HFFc6 (cell line): ENCODE data around the gene DLG2. TPM values are rescaled to one million over a fixed set of nuclear protein-coding genes. Genes with fewer than 3 reads are reported as not detected.

ENCODE experiments used
- DNase-seq: peaks from one replicate; pipeline ENCODE4 v3.0.0-alpha.2; 2018
- H3K27ac Mint-ChIP-seq: 2 replicates; pipeline ENCODE4 v1.8.0; 2020; ENCODE audit warnings: mild to moderate bottlenecking, mixed read lengths
- H3K27me3 Mint-ChIP-seq: 2 replicates; pipeline ENCODE4 v1.8.0; 2021; ENCODE audit warnings: mild to moderate bottlenecking, moderate library complexity, mixed read lengths; ENCODE audit not compliant: insufficient read depth
- H3K36me3 Mint-ChIP-seq: 2 replicates; pipeline ENCODE4 v1.8.0; 2021; ENCODE audit warnings: low read depth, mixed read lengths
- H3K4me1 Mint-ChIP-seq: 2 replicates; pipeline ENCODE4 v1.8.0; 2020; ENCODE audit warnings: low read depth, mixed read lengths
- H3K4me3 Mint-ChIP-seq: 2 replicates; pipeline ENCODE4 v1.8.0; 2020; ENCODE audit warnings: mild to moderate bottlenecking, moderate library complexity, mixed read lengths
- H3K9me3 Mint-ChIP-seq: 2 replicates; pipeline ENCODE4 v1.8.0; 2020; ENCODE audit warnings: mild to moderate bottlenecking, mixed read lengths
- total RNA-seq, 6 experiments: library from RNA; stranded (reverse); fragmentation: NEBNext Ultra II Directional; extraction: Animal tissue kit (Norgen Biotek cat#: 25700); gene quantifications; 2 replicates in 1 of 6; 3 replicates in 5 of 6; pipeline ENCODE4 v1.2.3, GENCODE V29; 2021
- TF ChIP-seq, protein P1 (sequence below): fragments of 200-600 bp; sonication (generic); IDR thresholded peaks from 2 replicates; pipeline ENCODE4 v1.5.0; 2021; ENCODE audit warnings: antibody characterized with exemption, mild to moderate bottlenecking

The DLG2 gene
- total RNA-seq, 6 experiments from 2014 or later, result 0.39 to 1.00 (median 0.80) TPM; not detected in 1

- no peaks in the 10 kb centered on the region; the same call in 1 of the 2 replicates for H3K9me3 Mint-ChIP-seq
- no peak overlapping the region for H3K27ac Mint-ChIP-seq
- DNase-seq, result no peak
- TF ChIP-seq, protein P1, sequence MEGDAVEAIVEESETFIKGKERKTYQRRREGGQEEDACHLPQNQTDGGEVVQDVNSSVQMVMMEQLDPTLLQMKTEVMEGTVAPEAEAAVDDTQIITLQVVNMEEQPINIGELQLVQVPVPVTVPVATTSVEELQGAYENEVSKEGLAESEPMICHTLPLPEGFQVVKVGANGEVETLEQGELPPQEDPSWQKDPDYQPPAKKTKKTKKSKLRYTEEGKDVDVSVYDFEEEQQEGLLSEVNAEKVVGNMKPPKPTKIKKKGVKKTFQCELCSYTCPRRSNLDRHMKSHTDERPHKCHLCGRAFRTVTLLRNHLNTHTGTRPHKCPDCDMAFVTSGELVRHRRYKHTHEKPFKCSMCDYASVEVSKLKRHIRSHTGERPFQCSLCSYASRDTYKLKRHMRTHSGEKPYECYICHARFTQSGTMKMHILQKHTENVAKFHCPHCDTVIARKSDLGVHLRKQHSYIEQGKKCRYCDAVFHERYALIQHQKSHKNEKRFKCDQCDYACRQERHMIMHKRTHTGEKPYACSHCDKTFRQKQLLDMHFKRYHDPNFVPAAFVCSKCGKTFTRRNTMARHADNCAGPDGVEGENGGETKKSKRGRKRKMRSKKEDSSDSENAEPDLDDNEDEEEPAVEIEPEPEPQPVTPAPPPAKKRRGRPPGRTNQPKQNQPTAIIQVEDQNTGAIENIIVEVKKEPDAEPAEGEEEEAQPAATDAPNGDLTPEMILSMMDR, result no peak
- H3K4me3 Mint-ChIP-seq, result no peak overlapping the region
- no peaks in the 10 kb centered on the region for H3K27me3 Mint-ChIP-seq
- peaks cover 13% of the 10 kb centered on the region; the same call in 1 of the 2 replicates for H3K4me1 Mint-ChIP-seq
- no peaks in the 10 kb centered on the region for H3K36me3 Mint-ChIP-seq
These were observed 721.7 kb downstream of the DLG2 start for GRCh38 chr11:84905411-84905810.

DNA sequence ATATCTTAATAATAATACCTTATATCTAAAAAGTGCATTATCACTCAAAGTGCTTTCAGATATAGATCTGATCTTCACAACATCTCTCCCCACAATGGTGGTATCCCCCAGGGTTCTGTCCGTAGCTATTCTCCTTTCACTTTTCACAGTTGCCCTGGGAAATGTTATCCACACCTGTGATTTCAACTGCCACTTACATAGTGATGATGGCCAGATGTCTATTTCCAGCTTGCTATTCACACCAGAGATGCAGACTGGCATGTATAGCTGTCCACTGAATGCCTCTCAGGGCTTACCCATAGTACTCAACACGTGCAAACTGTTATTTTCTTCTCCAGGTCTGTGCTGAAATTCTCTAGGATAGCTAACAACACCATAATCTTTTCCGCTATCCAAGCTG, 724.7 kb downstream of the DLG2 start:
- no peak overlapping the region for H3K4me3 Mint-ChIP-seq
- no peaks in the 10 kb centered on the region; the same call in 1 of the 2 replicates for H3K9me3 Mint-ChIP-seq
- H3K27me3 Mint-ChIP-seq, result no peaks in the 10 kb centered on the region
- no peak overlapping the region for H3K27ac Mint-ChIP-seq
- TF ChIP-seq, protein P1, result no peak
- no peaks in the 10 kb centered on the region for H3K36me3 Mint-ChIP-seq
- DNase-seq, result no peak
- peaks cover 13% of the 10 kb centered on the region; the same call in 1 of the 2 replicates for H3K4me1 Mint-ChIP-seq

DNA sequence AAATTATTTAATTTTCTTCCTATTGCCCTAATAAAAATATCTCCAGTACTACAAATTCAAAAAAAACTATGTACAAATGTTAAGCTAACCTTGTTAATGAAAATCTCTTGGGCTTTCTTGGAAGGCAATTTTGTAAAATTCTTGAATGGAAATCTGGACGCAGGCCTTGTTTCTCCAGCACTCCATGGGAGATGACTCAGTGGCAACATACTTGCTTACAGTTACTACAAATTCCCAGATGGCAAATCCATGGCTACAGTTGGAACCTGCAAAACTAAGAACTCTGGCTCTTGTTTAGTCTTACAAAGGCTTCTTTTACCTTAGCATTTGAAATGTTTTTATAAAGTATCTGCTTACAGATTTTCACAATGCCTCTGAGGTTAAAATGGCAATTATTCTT, 725.2 kb downstream of the DLG2 start:
- Mint-ChIP-seq H3K36me3 (no peaks in the 10 kb centered on the region), H3K9me3 (no peaks in the 10 kb centered on the region; the same call in 1 of the 2 replicates), H3K4me1 (peaks cover 10% of the 10 kb centered on the region; the same call in 1 of the 2 replicates), H3K27me3 (no peaks in the 10 kb centered on the region), H3K27ac (no peak overlapping the region), H3K4me3 (no peak overlapping the region)
- no peak for DNase-seq
- TF ChIP-seq, protein P1, result no peak

DNA sequence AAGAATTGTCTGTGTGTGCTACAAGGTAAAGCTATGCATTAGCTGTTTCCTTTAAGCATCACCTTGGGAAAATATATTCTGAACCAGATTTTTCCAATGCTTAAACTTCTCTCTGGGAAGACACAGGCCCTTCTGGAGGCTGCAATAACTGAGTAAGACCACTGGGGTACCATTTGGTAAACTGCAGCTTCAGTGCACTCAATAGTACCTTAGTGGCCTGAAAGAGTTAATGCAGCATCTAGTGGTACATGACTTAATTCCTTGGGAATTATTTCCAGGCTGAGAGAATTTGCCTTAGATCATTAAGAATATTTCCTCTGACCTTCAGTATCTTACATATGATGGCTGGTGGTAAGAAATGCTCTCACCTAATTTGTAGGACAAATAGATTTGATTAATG, 727.4 kb downstream of the DLG2 start:
- Mint-ChIP-seq H3K36me3 (no peaks in the 10 kb centered on the region), H3K9me3 (no peaks in the 10 kb centered on the region; the same call in 1 of the 2 replicates), H3K27ac (no peak overlapping the region), H3K4me3 (no peak overlapping the region), H3K27me3 (no peaks in the 10 kb centered on the region), H3K4me1 (peaks cover 7% of the 10 kb centered on the region; the same call in 1 of the 2 replicates)
- TF ChIP-seq, protein P1, result 0 out of 2 replicates have a peak, but pooled peaks have one; percentile 28
- DNase-seq, result no peak

- Mint-ChIP-seq H3K27me3 (no peaks in the 10 kb centered on the region), H3K9me3 (no peaks in the 10 kb centered on the region), H3K4me3 (no peak overlapping the region), H3K36me3 (no peaks in the 10 kb centered on the region), H3K4me1 (peaks cover 7% of the 10 kb centered on the region; the same call in 1 of the 2 replicates), H3K27ac (no peak overlapping the region)
- DNase-seq, result no peak
- TF ChIP-seq, protein P1, result no peak
These were observed 728.0 kb downstream of the DLG2 start for GRCh38 chr11:84899134-84899533.

GRCh38 chr11:84894666-84895065, 732.5 kb downstream of the DLG2 start:
- Mint-ChIP-seq H3K36me3 (no peaks in the 10 kb centered on the region), H3K4me1 (no peaks in the 10 kb centered on the region; the same call in 1 of the 2 replicates), H3K27me3 (no peaks in the 10 kb centered on the region; the same call in 1 of the 2 replicates), H3K27ac (no peak overlapping the region), H3K9me3 (no peaks in the 10 kb centered on the region; the same call in 1 of the 2 replicates), H3K4me3 (no peak overlapping the region)
- TF ChIP-seq, protein P1, result no peak
- no peak for DNase-seq
